PC-9 (cell line): ENCODE measurements around the gene CDH10. TPM values are rescaled to one million over a fixed set of nuclear protein-coding genes. Genes with fewer than 3 reads are reported as not detected.

Source experiments
- Bru-seq: library from RNA; stranded (reverse); fragments of 400-500 nt; gene quantifications from one replicate; lab custom pipeline; 2021; lab: Mats Ljungman, UMichigan
- BruChase-seq, 2 experiments: library from RNA; stranded (reverse); fragments of 400-500 nt; gene quantifications; one replicate each; lab custom pipeline; 2021; lab: Mats Ljungman, UMichigan
- BruUV-seq: library from RNA; stranded (reverse); fragments of 400-500 nt; replicated peaks from 2 replicates; lab custom pipeline; 2021; lab: Mats Ljungman, UMichigan
- CTCF ChIA-PET: fragments of 300-600 bp; sonication (Branson Sonifier 250); formaldehyde crosslinking; loops from one replicate; lab custom pipeline; 2022; ENCODE audit warnings: antibody characterized with exemption; lab: Charles Lee
- POLR2A ChIA-PET: fragments of 300-600 bp; sonication (Branson Sonifier 250); formaldehyde crosslinking; loops from one replicate; lab custom pipeline; 2022; ENCODE audit warnings: antibody characterized with exemption; ENCODE audit not compliant: unreplicated experiment; lab: Charles Lee
- DNase-seq, 2 experiments: peaks; one replicate each; pipeline versions ENCODE4 v3.0.0 to v3.0.0-alpha.2; 2015 to 2022; ENCODE audit warnings: mixed read lengths in 1 of 2
- H2AFZ ChIP-seq: fragments of 200-600 bp; sonication (generic); 2 replicates; pipeline ENCODE4 v1.8.1; 2017; ENCODE audit warnings: antibody characterized with exemption
- H3F3A ChIP-seq: fragments of 200-600 bp; sonication (generic); 2 replicates; pipeline ENCODE4 v1.8.1; 2017; ENCODE audit warnings: antibody characterized with exemption, mild to moderate bottlenecking, low read depth; ENCODE audit not compliant: insufficient read depth
- H3K27ac ChIP-seq: fragments of 200-600 bp; sonication (generic); 2 replicates; pipeline ENCODE4 v1.6.1; 2016; ENCODE audit warnings: mixed run types
- H3K27me3 ChIP-seq: fragments of 200-600 bp; sonication (generic); 2 replicates; pipeline ENCODE4 v1.6.1; 2016; ENCODE audit warnings: low read depth, mixed run types; ENCODE audit not compliant: insufficient read depth
- H3K36me3 ChIP-seq: fragments of 200-600 bp; sonication (generic); 2 replicates; pipeline ENCODE4 v1.6.1; 2016; ENCODE audit warnings: low read depth, mixed run types
- H3K4me1 ChIP-seq: fragments of 200-600 bp; sonication (generic); replicated peaks from 2 replicates; pipeline ENCODE4 v1.6.1; 2016; ENCODE audit warnings: mixed run types; ENCODE audit not compliant: insufficient read depth
- H3K4me2 ChIP-seq: fragments of 200-600 bp; sonication (generic); 2 replicates; pipeline ENCODE4 v1.6.1; 2017; ENCODE audit warnings: mixed run types
- H3K4me3 ChIP-seq: fragments of 200-600 bp; sonication (generic); 2 replicates; pipeline ENCODE4 v1.6.1; 2016; ENCODE audit warnings: mixed run types
- H3K79me2 ChIP-seq: fragments of 200-600 bp; sonication (generic); 2 replicates; pipeline ENCODE4 v1.6.1; 2017; ENCODE audit warnings: low read depth, mixed run types
- H3K9me2 ChIP-seq: fragments of 200-600 bp; sonication (generic); 2 replicates; pipeline ENCODE4 v1.8.1; 2017; ENCODE audit warnings: mild to moderate bottlenecking; ENCODE audit not compliant: insufficient read depth
- H3K9me3 ChIP-seq: fragments of 200-600 bp; sonication (generic); 2 replicates; pipeline ENCODE4 v1.8.1; 2016; ENCODE audit warnings: low read depth; ENCODE audit not compliant: insufficient read depth
- H4K20me1 ChIP-seq: fragments of 200-600 bp; sonication (generic); 2 replicates; pipeline ENCODE4 v1.8.1; 2017; ENCODE audit not compliant: insufficient read depth
- CTCF ChIP-seq: fragments of 200-600 bp; sonication (generic); conservative IDR thresholded peaks from 2 replicates; pipeline ENCODE4 v1.6.1; 2017; ENCODE audit warnings: mixed run types, antibody characterized with exemption, mild to moderate bottlenecking, moderate library complexity
- EZH2 ChIP-seq: fragments of 200-600 bp; sonication (generic); IDR thresholded peaks from 2 replicates; pipeline ENCODE4 v1.8.0; 2017; ENCODE audit warnings: antibody characterized with exemption, low read depth
- intact Hi-C: fragments of 100-400 bp; cut with micrococcal nuclease; formaldehyde crosslinking; loops from one replicate; pipeline ENCODE4 v1.10.0; 2022; ENCODE audit not compliant: unreplicated experiment
- long read RNA-seq: library from polyadenylated mRNA; stranded (forward); transcript quantifications from one replicate; pipeline ENCODE4 v2.0.0, GENCODE V29; 2022
- total RNA-seq: library from RNA; stranded (reverse); gene quantifications from 2 replicates; pipeline ENCODE4 v1.2.3, GENCODE V29; 2021

Gene CDH10
- total RNA-seq: 0.20 and 0.63 TPM in 2 replicates
- Bru-seq, nascent RNA: percentile 33 among the genes with signal in this experiment
- BruChase-seq, experiment 1, labeled RNA remaining after a 2-hour chase: percentile 29 among the genes with signal in this experiment
- percentile 19 among the genes with signal in this experiment for BruChase-seq, experiment 2, labeled RNA remaining after a 6-hour chase
- long read RNA-seq: 0 reads

- Histone ChIP-seq H3K9me2 (no peaks in the 10 kb centered on the region), H2AFZ (0 out of 2 replicates have a peak within 1 kb of the TSS, but pooled peaks have one; percentile 29), H4K20me1 (no peaks in the 10 kb centered on the region), H3K36me3 (no peaks in the 10 kb centered on the region), H3K4me2 (no peak within 1 kb of the TSS), H3K9me3 (no peaks in the 10 kb centered on the region), H3K4me1 (no peaks in the 10 kb centered on the region), H3K4me3 (no peak within 1 kb of the TSS), H3K27me3 (no peaks in the 10 kb centered on the region), H3K27ac (no peak within 1 kb of the TSS), H3F3A (no peaks in the 10 kb centered on the region), H3K79me2 (no peaks in the 10 kb centered on the region)
- CTCF ChIA-PET: interaction anchor here (0.6 to 1.1 kb wide), 4 partner anchors 151 to 1314 kb away, joined by 4 to 19 read pairs (median 6); no protein-coding TSS in a partner anchor
- DNase-seq: peak in 1 of 2 experiments; percentile 62
- POLR2A ChIA-PET: interaction anchor here (0.7 kb wide), 1 partner anchor 343 kb away, joined by 7 read pairs; no protein-coding TSS in a partner anchor
- BruUV-seq: no TSS peak
- TF ChIP-seq EZH2: no peak
- no peak for TF ChIP-seq CTCF
- intact Hi-C loops: loop anchor here (5.0 to 10.0 kb wide), 2 partner anchors 640 to 822 kb away; no protein-coding TSS in a partner anchor
These were observed at the start of gene CDH10 for GRCh38 chr5:24644761-24645160. Gene CDH10 (minus strand): TSS chr5:24644978. CDS start chr5:24593490, 51,488 bp downstream.

GRCh38 chr5:24693609-24694008, 48.8 kb upstream of the CDH10 start:
- ChIA-PET CTCF (no interaction called here), POLR2A (no interaction called here)
- BruUV-seq: no TSS peak
- no peaks in the 10 kb centered on the region for H3K79me2 ChIP-seq
- H3K9me2 ChIP-seq: no peaks in the 10 kb centered on the region
- no peaks in the 10 kb centered on the region for H4K20me1 ChIP-seq
- intact Hi-C loops: no loop called here
- no peak overlapping the region for H3K27ac ChIP-seq
- H3K4me1 ChIP-seq: no peaks in the 10 kb centered on the region
- no peaks in the 10 kb centered on the region for H3F3A ChIP-seq
- H3K27me3 ChIP-seq: no peaks in the 10 kb centered on the region
- H3K4me2 ChIP-seq: no peak overlapping the region
- no peaks in the 10 kb centered on the region for H3K36me3 ChIP-seq
- no peak overlapping the region for H3K4me3 ChIP-seq
- no peak for DNase-seq
- H2AFZ ChIP-seq: no peak overlapping the region
- no peaks in the 10 kb centered on the region for H3K9me3 ChIP-seq
- TF ChIP-seq CTCF (no peak), EZH2 (no peak)

GRCh38 chr5:24691074-24691473, 46.3 kb upstream of the CDH10 start:
- no peaks in the 10 kb centered on the region for H3K9me2 ChIP-seq
- H3K36me3 ChIP-seq: no peaks in the 10 kb centered on the region
- no peaks in the 10 kb centered on the region for H3K79me2 ChIP-seq
- no peaks in the 10 kb centered on the region for H3K27me3 ChIP-seq
- no peak for DNase-seq
- no peaks in the 10 kb centered on the region for H3F3A ChIP-seq
- no peak overlapping the region for H3K4me2 ChIP-seq
- TF ChIP-seq CTCF (no peak), EZH2 (no peak)
- intact Hi-C loops: no loop called here
- H3K27ac ChIP-seq: no peak overlapping the region
- no peaks in the 10 kb centered on the region for H3K9me3 ChIP-seq
- BruUV-seq: no TSS peak
- ChIA-PET POLR2A (no interaction called here), CTCF (no interaction called here)
- no peaks in the 10 kb centered on the region for H4K20me1 ChIP-seq
- no peak overlapping the region for H3K4me3 ChIP-seq
- no peak overlapping the region for H2AFZ ChIP-seq
- H3K4me1 ChIP-seq: no peaks in the 10 kb centered on the region
